Measurements from ENCODE around the gene RAET1E. TPM values are rescaled to one million over a fixed set of nuclear protein-coding genes. Genes with fewer than 3 reads are reported as not detected.
"Not testable (repeated sequence)": the region's sequence is repeated elsewhere in the genome, so short reads cannot be mapped to it uniquely, and the experiment has no call there.

Gene RAET1E
- total and polyA plus RNA-seq, 9 of the 15 experiments (the other 6 are each of a cell fraction or from before 2014, with no cell fraction given): not detected

- TF ChIP-seq JUND (IDR thresholded peaks at IDR 0.05; ENCODE audit: borderline replicate concordance, low read depth, low read length): peak; percentile 59; the same call in 1 of the 2 replicates
- TF ChIP-seq JUND (tag; IDR thresholded peaks at IDR 0.05; ENCODE audit: borderline replicate concordance, low read depth, low read length): peak; percentile 20; the same call in 1 of the 3 replicates
- no peak for TF ChIP-seq RBBP5 (IDR thresholded peaks at IDR 0.05; ENCODE audit: borderline replicate concordance, insufficient read depth, low read length, poor library complexity, severe bottlenecking)
- TF ChIP-seq FOXM1 (IDR thresholded peaks at IDR 0.05; ENCODE audit: low read depth): no peak
- no peak for TF ChIP-seq FOXM1 (CRISPR knock-in tag; IDR thresholded peaks at IDR 0.05; ENCODE audit: low read depth)
- no peak for TF ChIP-seq NBN (IDR thresholded peaks at IDR 0.05; ENCODE audit: low read depth)
- TF ChIP-seq KDM2B (CRISPR knock-in tag; IDR thresholded peaks at IDR 0.05): no peak
- no peak for TF ChIP-seq SAP30 (IDR thresholded peaks at IDR 0.05; ENCODE audit: borderline replicate concordance, insufficient read depth, low read depth, low read length, poor library complexity, severe bottlenecking)
- TF ChIP-seq FOSL1 (tag; conservative IDR thresholded peaks at IDR 0.05): peak; percentile 65
- TF ChIP-seq ZSCAN29 (IDR thresholded peaks at IDR 0.05): no peak
- no peak for TF ChIP-seq KLF16 (IDR thresholded peaks at IDR 0.05)
- peak; percentile 60 for TF ChIP-seq TCF3 (CRISPR knock-in tag; IDR thresholded peaks at IDR 0.05)
- TF ChIP-seq ZNF280A (IDR thresholded peaks at IDR 0.05; ENCODE audit: low read depth, partially characterized antibody): no peak
- TF ChIP-seq CBFA2T3 (IDR thresholded peaks at IDR 0.05): peak; percentile 29; the same call in 1 of the 2 replicates
- peak; percentile 63 for TF ChIP-seq ATF3 (IDR thresholded peaks at IDR 0.05)
- 0 out of 2 replicates have a peak, but pooled peaks have one; percentile 28 for TF ChIP-seq ATF3 (CRISPR knock-in tag; conservative IDR thresholded peaks at IDR 0.05)
- no peak for TF ChIP-seq IRF9 (tag; IDR thresholded peaks at IDR 0.05)
- no peak for TF ChIP-seq ZC3H8 (IDR thresholded peaks at IDR 0.05)
- no peak for TF ChIP-seq TEAD2 (tag; IDR thresholded peaks at IDR 0.05)
Measured at GRCh38 chr6:149913085-149913484, 15.2 kb upstream of the RAET1E start (continued).

- H2AFZ ChIP-seq (ENCODE audit: low read depth, low read length); H3K27ac ChIP-seq (ENCODE audit: extremely low read depth, low read depth, low read length); intact Hi-C loops (cut with micrococcal nuclease); H3K4me1 ChIP-seq (replicated peaks in 1 of 2; ENCODE audit: control insufficient read depth in 2 of 2, insufficient read depth in 2 of 2, low read length in 2 of 2); H3K9me3 ChIP-seq (replicated peaks; ENCODE audit: control insufficient read depth, insufficient read depth, low read depth, low read length); H4K20me1 ChIP-seq (replicated peaks; ENCODE audit: control insufficient read depth, insufficient read depth, low read length); H3K4me3 ChIP-seq; H3K4me2 ChIP-seq (ENCODE audit: insufficient read depth, low read length); H3K79me2 ChIP-seq (ENCODE audit: control insufficient read depth, insufficient read depth, low read length); H3K36me3 ChIP-seq (ENCODE audit: control insufficient read depth, insufficient read depth, low read length); DNase-seq (ENCODE audit: extremely low read depth in 1 of 4, low spot score in 3 of 4); POLR2A ChIA-PET; H3K9ac ChIP-seq (ENCODE audit: insufficient read depth in 1 of 2, low read depth in 2 of 2, low read length in 2 of 2); ATAC-seq; H3K9me1 ChIP-seq (ENCODE audit: control insufficient read depth, insufficient read depth, low read length); BruUV-seq (replicated peaks): not testable (repeated sequence)
- in situ Hi-C loops (cut with MboI): loop anchor here (25.0 kb wide), 1 partner anchor 875 kb away; no protein-coding TSS in a partner anchor
- CTCF ChIA-PET (ENCODE audit: low intra/inter-chr PET ratio): interaction anchor here (0.6 kb wide), 1 partner anchor 13 kb away, joined by 3 read pairs; no protein-coding TSS in a partner anchor
- FAIRE-seq: peak; percentile 44
- 0% methylated on average over 3 of the region's 3 CpGs for WGBS (ENCODE audit: insufficient coverage, low coverage, missing lambda C conversion rate)
- peaks cover 19 to 57% of the 10 kb centered on the region in 2 experiments; a peak in 4 of 5 replicates for H3K27me3 ChIP-seq (ENCODE audit: control insufficient read depth in 2 of 2, insufficient read depth in 2 of 2, low read length in 2 of 2)
Measured at GRCh38 chr6:149912680-149913079, 14.8 kb upstream of the RAET1E start.

Data from K562 (cell line).